Liver (tissue), 9 donors: ENCODE measurements around the gene HTR1E. TPM values are rescaled to one million over a fixed set of nuclear protein-coding genes. Genes with fewer than 3 reads are reported as not detected.

ENCODE experiments used
- DNase-seq: peaks from one replicate; pipeline ENCODE4 v3.0.0-alpha.2; 2017; ENCODE audit warnings: low spot score
- H3K27ac ChIP-seq, 2 donors: one replicate each; pipeline ENCODE4 v1.7.0; 2013; ENCODE audit warnings: inconsistent platforms in 2 of 2, low read length in 2 of 2, control low read depth in 1 of 2, low read depth in 1 of 2, mild to moderate bottlenecking in 1 of 2
- H3K27me3 ChIP-seq, 4 donors: one replicate each; pipeline versions ENCODE4 v1.6.1 to v1.7.0; 2013; ENCODE audit warnings: low read length in 3 of 4, inconsistent platforms in 1 of 4, mild to moderate bottlenecking in 1 of 4, moderate library complexity in 1 of 4; ENCODE audit not compliant: control insufficient read depth in 4 of 4, insufficient read depth in 4 of 4
- H3K36me3 ChIP-seq, 4 donors: one replicate each; pipeline versions ENCODE4 v1.6.1 to v1.7.0; 2013; ENCODE audit warnings: low read length in 3 of 4, mild to moderate bottlenecking in 3 of 4, low read depth in 1 of 4, moderate library complexity in 1 of 4; ENCODE audit not compliant: control insufficient read depth in 4 of 4, insufficient read depth in 3 of 4
- H3K4me1 ChIP-seq, 4 donors: one replicate each; pipeline versions ENCODE4 v1.6.1 to v1.7.0; 2013; ENCODE audit warnings: low read length in 3 of 4, mild to moderate bottlenecking in 3 of 4, moderate library complexity in 1 of 4; ENCODE audit not compliant: control insufficient read depth in 4 of 4, insufficient read depth in 4 of 4
- H3K4me3 ChIP-seq, 3 donors: one replicate each; pipeline versions ENCODE4 v1.6.1 to v1.7.0; 2013; ENCODE audit warnings: low read length in 3 of 3, control low read depth in 1 of 3, low read depth in 1 of 3, mild to moderate bottlenecking in 1 of 3
- H3K9ac ChIP-seq, 2 donors: one replicate each; pipeline ENCODE4 v1.7.0; 2013; ENCODE audit warnings: low read length in 2 of 2, mild to moderate bottlenecking in 2 of 2, moderate library complexity in 2 of 2, control low read depth in 1 of 2, low read depth in 1 of 2
- H3K9me3 ChIP-seq, 4 donors: one replicate each; pipeline versions ENCODE4 v1.6.1 to v1.7.0; 2013; ENCODE audit warnings: low read length in 3 of 4; ENCODE audit not compliant: control insufficient read depth in 4 of 4
- ATF3 ChIP-seq: IDR thresholded peaks from 2 replicates; pipeline ENCODE4 v1.6.1; 2016; ENCODE audit warnings: antibody characterized with exemption
- EGR1 ChIP-seq, 2 donors: IDR thresholded peaks; 2 replicates each; pipeline ENCODE4 v1.6.1; 2016 to 2018; ENCODE audit warnings: antibody characterized with exemption in 2 of 2, low read depth in 2 of 2
- FOXA1 ChIP-seq: IDR thresholded peaks from 2 replicates; pipeline ENCODE4 v1.6.1; 2016; ENCODE audit warnings: antibody characterized with exemption
- FOXA2 ChIP-seq: IDR thresholded peaks from 2 replicates; pipeline ENCODE4 v1.6.1; 2016; ENCODE audit warnings: antibody characterized with exemption
- GABPA ChIP-seq, 2 donors: IDR thresholded peaks in 1 of 2; conservative IDR thresholded peaks in 1 of 2; 2 replicates each; pipeline ENCODE4 v1.6.1; 2016; ENCODE audit warnings: antibody characterized with exemption in 2 of 2, mild to moderate bottlenecking in 1 of 2, moderate library complexity in 1 of 2
- HNF4A ChIP-seq, 2 donors: conservative IDR thresholded peaks; 2 replicates each; pipeline ENCODE4 v1.6.1; 2016; ENCODE audit warnings: antibody characterized with exemption in 2 of 2, mild to moderate bottlenecking in 2 of 2
- HNF4G ChIP-seq: IDR thresholded peaks from 2 replicates; pipeline ENCODE4 v1.6.1; 2016; ENCODE audit warnings: antibody characterized with exemption
- JUND ChIP-seq, 2 donors: IDR thresholded peaks; 2 replicates each; pipeline ENCODE4 v1.6.1; 2016; ENCODE audit warnings: antibody characterized with exemption in 2 of 2
- MAX ChIP-seq: IDR thresholded peaks from 2 replicates; pipeline ENCODE4 v1.6.1; 2016; ENCODE audit warnings: antibody characterized with exemption
- NR2F2 ChIP-seq: IDR thresholded peaks from 2 replicates; pipeline ENCODE4 v1.6.1; 2016; ENCODE audit warnings: antibody characterized with exemption
- RAD21 ChIP-seq, 2 donors: IDR thresholded peaks; 2 replicates each; pipeline ENCODE4 v1.6.1; 2016; ENCODE audit warnings: antibody characterized with exemption in 2 of 2, mild to moderate bottlenecking in 2 of 2
- RXRA ChIP-seq, 2 donors: IDR thresholded peaks; 2 replicates each; pipeline ENCODE4 v1.6.1; 2017 to 2018; ENCODE audit warnings: antibody characterized with exemption in 2 of 2, mild to moderate bottlenecking in 1 of 2
- SP1 ChIP-seq: IDR thresholded peaks from 2 replicates; pipeline ENCODE4 v1.6.1; 2018; ENCODE audit warnings: antibody characterized with exemption, mild to moderate bottlenecking
- TAF1 ChIP-seq: conservative IDR thresholded peaks from 2 replicates; pipeline ENCODE4 v1.6.1; 2016; ENCODE audit warnings: antibody characterized with exemption, mild to moderate bottlenecking
- YY1 ChIP-seq: IDR thresholded peaks from 2 replicates; pipeline ENCODE4 v1.6.1; 2016; ENCODE audit warnings: antibody characterized with exemption, mild to moderate bottlenecking
- WGBS: extraction: QIAGEN DNeasy Blood & Tissue Kit; methylation state at CpG from one replicate; pipeline ENCODE4 v1.1.7; 2013; 5-methylcytosine and 5-hydroxymethylcytosine counted together
- polyA plus RNA-seq, 2 donors: library from polyadenylated mRNA; stranded (reverse) in 1 of 2; unstranded in 1 of 2; fragments of 200-250 nt in 1 of 2; fragments of >200 nt in 1 of 2; fragmentation: Nextera tagmentation in 1 of 2; extraction: Ambion mirVana in 1 of 2; gene quantifications; one replicate each; pipeline versions ENCODE4 v1.2.1 to v1.2.3, GENCODE V29; 2013 to 2015
- total RNA-seq, 2 donors: library from RNA; depleted of rRNA; stranded (reverse); fragments of >200 nt; gene quantifications; one replicate each; pipeline ENCODE4 v1.2.3, GENCODE V29; 2014
- TF ChIP-seq, protein P1 (sequence below): IDR thresholded peaks from 2 replicates; pipeline ENCODE4 v1.6.1; 2016; ENCODE audit warnings: antibody characterized with exemption, mild to moderate bottlenecking
- TF ChIP-seq, protein P2 (sequence below): fragments of 150-350 bp; IDR thresholded peaks from 2 replicates; pipeline ENCODE4 v1.5.1; 2017; ENCODE audit warnings: improper control_type of control experiment, low read depth, low read length; ENCODE audit not compliant: missing input control
- TF ChIP-seq, protein P3 (sequence below): IDR thresholded peaks from 2 replicates; pipeline ENCODE4 v1.6.1; 2016; ENCODE audit warnings: antibody characterized with exemption
- donor health status: healthy.
- donor health status: healthy.
- donor health status: healthy.
- donor health status: healthy.
- donor health status: healthy.

The HTR1E gene
- total and polyA plus RNA-seq, 4 donors, result not detected

DNA sequence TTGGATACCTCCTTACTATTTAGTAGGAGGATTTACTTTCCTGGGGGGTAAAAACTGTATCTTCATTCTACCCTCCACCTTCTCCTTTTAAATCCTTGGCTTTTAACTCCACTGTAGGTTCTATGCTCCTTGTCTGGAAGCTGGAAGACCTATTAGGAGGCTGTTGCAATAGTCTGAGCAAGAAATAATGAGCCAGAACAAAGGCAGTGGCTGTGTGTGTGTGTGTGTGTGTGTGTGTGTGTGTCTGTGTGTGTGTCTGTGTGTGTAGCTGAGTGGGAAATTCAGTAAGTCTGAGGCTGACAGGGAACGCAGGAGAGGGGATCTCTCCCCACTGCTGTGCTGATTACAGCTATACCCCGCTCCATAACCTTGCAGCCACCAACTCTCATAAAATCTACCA, 35.8 kb downstream of the HTR1E start (continued):
- TF ChIP-seq MAX (no peak), HNF4G (no peak)

DNA sequence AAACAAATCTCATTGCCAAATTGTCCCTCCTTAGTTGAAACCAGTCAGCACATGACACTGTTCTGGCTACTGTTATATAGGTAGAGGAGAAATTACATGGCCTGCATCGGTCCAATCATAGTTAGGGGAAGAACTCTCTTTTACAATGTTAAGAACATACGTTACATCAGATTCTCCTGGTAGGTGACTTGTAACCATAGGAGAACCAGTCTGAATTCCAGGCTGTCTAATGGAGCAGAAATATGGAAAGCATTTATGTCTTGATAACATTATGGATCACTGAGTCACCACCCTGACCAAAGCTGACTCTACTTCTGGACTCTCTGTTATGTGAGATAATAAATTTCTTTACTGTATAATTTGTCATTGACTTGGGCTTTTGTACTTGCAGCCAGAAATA, 40.9 kb downstream of the HTR1E start:
- Histone ChIP-seq H3K4me1 (no peaks in the 10 kb centered on the region), H3K9me3 (no peaks in the 10 kb centered on the region)
- TF ChIP-seq, protein P1, sequence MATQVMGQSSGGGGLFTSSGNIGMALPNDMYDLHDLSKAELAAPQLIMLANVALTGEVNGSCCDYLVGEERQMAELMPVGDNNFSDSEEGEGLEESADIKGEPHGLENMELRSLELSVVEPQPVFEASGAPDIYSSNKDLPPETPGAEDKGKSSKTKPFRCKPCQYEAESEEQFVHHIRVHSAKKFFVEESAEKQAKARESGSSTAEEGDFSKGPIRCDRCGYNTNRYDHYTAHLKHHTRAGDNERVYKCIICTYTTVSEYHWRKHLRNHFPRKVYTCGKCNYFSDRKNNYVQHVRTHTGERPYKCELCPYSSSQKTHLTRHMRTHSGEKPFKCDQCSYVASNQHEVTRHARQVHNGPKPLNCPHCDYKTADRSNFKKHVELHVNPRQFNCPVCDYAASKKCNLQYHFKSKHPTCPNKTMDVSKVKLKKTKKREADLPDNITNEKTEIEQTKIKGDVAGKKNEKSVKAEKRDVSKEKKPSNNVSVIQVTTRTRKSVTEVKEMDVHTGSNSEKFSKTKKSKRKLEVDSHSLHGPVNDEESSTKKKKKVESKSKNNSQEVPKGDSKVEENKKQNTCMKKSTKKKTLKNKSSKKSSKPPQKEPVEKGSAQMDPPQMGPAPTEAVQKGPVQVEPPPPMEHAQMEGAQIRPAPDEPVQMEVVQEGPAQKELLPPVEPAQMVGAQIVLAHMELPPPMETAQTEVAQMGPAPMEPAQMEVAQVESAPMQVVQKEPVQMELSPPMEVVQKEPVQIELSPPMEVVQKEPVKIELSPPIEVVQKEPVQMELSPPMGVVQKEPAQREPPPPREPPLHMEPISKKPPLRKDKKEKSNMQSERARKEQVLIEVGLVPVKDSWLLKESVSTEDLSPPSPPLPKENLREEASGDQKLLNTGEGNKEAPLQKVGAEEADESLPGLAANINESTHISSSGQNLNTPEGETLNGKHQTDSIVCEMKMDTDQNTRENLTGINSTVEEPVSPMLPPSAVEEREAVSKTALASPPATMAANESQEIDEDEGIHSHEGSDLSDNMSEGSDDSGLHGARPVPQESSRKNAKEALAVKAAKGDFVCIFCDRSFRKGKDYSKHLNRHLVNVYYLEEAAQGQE, result no peak
- TF ChIP-seq ATF3 (no peak), HNF4A (conservative IDR thresholded peaks at IDR 0.05) (no peak), NR2F2 (no peak), JUND (IDR thresholded peaks at IDR 0.05) (no peak), GABPA (IDR thresholded peaks at IDR 0.05 in 1 of 2, conservative IDR thresholded peaks at IDR 0.05 in 1 of 2) (no peak), EGR1 (IDR thresholded peaks at IDR 0.05; ENCODE audit: low read depth in 2 of 2) (no peak), TAF1 (no peak), HNF4G (no peak), MAX (no peak), YY1 (no peak), FOXA1 (no peak), FOXA2 (no peak), RXRA (IDR thresholded peaks at IDR 0.05) (no peak), SP1 (no peak), RAD21 (IDR thresholded peaks at IDR 0.05) (no peak)
- TF ChIP-seq, protein P2, sequence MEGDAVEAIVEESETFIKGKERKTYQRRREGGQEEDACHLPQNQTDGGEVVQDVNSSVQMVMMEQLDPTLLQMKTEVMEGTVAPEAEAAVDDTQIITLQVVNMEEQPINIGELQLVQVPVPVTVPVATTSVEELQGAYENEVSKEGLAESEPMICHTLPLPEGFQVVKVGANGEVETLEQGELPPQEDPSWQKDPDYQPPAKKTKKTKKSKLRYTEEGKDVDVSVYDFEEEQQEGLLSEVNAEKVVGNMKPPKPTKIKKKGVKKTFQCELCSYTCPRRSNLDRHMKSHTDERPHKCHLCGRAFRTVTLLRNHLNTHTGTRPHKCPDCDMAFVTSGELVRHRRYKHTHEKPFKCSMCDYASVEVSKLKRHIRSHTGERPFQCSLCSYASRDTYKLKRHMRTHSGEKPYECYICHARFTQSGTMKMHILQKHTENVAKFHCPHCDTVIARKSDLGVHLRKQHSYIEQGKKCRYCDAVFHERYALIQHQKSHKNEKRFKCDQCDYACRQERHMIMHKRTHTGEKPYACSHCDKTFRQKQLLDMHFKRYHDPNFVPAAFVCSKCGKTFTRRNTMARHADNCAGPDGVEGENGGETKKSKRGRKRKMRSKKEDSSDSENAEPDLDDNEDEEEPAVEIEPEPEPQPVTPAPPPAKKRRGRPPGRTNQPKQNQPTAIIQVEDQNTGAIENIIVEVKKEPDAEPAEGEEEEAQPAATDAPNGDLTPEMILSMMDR, result no peak
- TF ChIP-seq, protein P3, sequence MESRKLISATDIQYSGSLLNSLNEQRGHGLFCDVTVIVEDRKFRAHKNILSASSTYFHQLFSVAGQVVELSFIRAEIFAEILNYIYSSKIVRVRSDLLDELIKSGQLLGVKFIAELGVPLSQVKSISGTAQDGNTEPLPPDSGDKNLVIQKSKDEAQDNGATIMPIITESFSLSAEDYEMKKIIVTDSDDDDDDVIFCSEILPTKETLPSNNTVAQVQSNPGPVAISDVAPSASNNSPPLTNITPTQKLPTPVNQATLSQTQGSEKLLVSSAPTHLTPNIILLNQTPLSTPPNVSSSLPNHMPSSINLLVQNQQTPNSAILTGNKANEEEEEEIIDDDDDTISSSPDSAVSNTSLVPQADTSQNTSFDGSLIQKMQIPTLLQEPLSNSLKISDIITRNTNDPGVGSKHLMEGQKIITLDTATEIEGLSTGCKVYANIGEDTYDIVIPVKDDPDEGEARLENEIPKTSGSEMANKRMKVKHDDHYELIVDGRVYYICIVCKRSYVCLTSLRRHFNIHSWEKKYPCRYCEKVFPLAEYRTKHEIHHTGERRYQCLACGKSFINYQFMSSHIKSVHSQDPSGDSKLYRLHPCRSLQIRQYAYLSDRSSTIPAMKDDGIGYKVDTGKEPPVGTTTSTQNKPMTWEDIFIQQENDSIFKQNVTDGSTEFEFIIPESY, result no peak

More for the DNA sequence above, 40.9 kb downstream of the HTR1E start:
- no peak for DNase-seq
- no peak overlapping the region for H3K27ac ChIP-seq
- H3K27me3 ChIP-seq, result peaks cover 0 to 11% (median 0%) of the 10 kb centered on the region in 4 donors
- WGBS, result 79% methylated on average over 2 of the region's 2 CpGs
- no peak overlapping the region for H3K4me3 ChIP-seq
- no peak overlapping the region for H3K9ac ChIP-seq
- H3K36me3 ChIP-seq, result no peaks in the 10 kb centered on the region
